DND-41 (cell line): ENCODE measurements around the gene GRIN3B.

Experiments
- ATAC-seq: fragments of 200-7000 bp; cut with Tn5 transposase; 3 replicates; pipeline ENCODE4 v1.9.1; 2021; ENCODE audit warnings: low read depth; ENCODE audit not compliant: insufficient read depth
- DNase-seq: peaks from one replicate; pipeline ENCODE4 v3.0.0-alpha.2; 2020
- H2AFZ ChIP-seq: 2 replicates; pipeline ENCODE4 v1.6.0; 2012; ENCODE audit warnings: low read depth, low read length
- H3K27ac ChIP-seq: 2 replicates; pipeline ENCODE4 v1.5.1; 2012; ENCODE audit warnings: low read length, inconsistent platforms
- H3K27me3 ChIP-seq: fragments of 200-600 bp; sonication (generic); 2 replicates; pipeline ENCODE4 v1.6.0; 2012; ENCODE audit warnings: low read length, mild to moderate bottlenecking, inconsistent platforms; ENCODE audit not compliant: insufficient read depth, poor library complexity
- H3K36me3 ChIP-seq: 2 replicates; pipeline ENCODE4 v1.5.1; 2012; ENCODE audit warnings: low read length, inconsistent platforms; ENCODE audit not compliant: insufficient read depth
- H3K4me1 ChIP-seq: 2 replicates; pipeline ENCODE4 v1.5.1; 2012; ENCODE audit warnings: mild to moderate bottlenecking, low read length; ENCODE audit not compliant: insufficient read depth
- H3K4me2 ChIP-seq: 2 replicates; pipeline ENCODE4 v1.6.0; 2012; ENCODE audit warnings: mild to moderate bottlenecking, moderate library complexity, low read length, inconsistent platforms; ENCODE audit not compliant: insufficient read depth
- H3K4me3 ChIP-seq, 2 experiments: fragments of 200-600 bp in 1 of 2; shearing (Covaris generic) in 1 of 2; 2 replicates each; pipeline ENCODE4 v1.5.1; 2012 to 2016; ENCODE audit warnings: inconsistent platforms in 2 of 2, low read length in 2 of 2, mild to moderate bottlenecking in 2 of 2, low read depth in 1 of 2, moderate library complexity in 1 of 2
- H3K79me2 ChIP-seq: 2 replicates; pipeline ENCODE4 v1.6.0; 2012; ENCODE audit warnings: low read length, inconsistent platforms; ENCODE audit not compliant: insufficient read depth
- H3K9ac ChIP-seq: 2 replicates; pipeline ENCODE4 v1.6.0; 2012; ENCODE audit warnings: low read depth, mild to moderate bottlenecking, inconsistent platforms, low read length, moderate library complexity
- H3K9me3 ChIP-seq: 2 replicates; pipeline ENCODE4 v1.5.1; 2012; ENCODE audit warnings: low read length, moderate library complexity, mild to moderate bottlenecking, inconsistent platforms; ENCODE audit not compliant: insufficient read depth, severe bottlenecking
- H4K20me1 ChIP-seq: 2 replicates; pipeline ENCODE4 v1.6.0; 2012; ENCODE audit warnings: low read length; ENCODE audit not compliant: insufficient read depth
- CTCF ChIP-seq: IDR thresholded peaks from 2 replicates; pipeline ENCODE4 v1.5.1; 2012; ENCODE audit warnings: borderline replicate concordance, low read length, moderate library complexity, mild to moderate bottlenecking; ENCODE audit not compliant: poor library complexity, severe bottlenecking; ENCODE audit errors: extremely low read depth
- EZH2 ChIP-seq: IDR thresholded peaks from 3 replicates; pipeline ENCODE4 v1.6.1; 2012; ENCODE audit warnings: borderline replicate concordance, low read depth, mild to moderate bottlenecking, moderate library complexity, low read length, inconsistent platforms; ENCODE audit not compliant: severe bottlenecking

GRIN3B gene

GRCh38 chr19:1058112-1058511 lies 57.9 kb downstream of the GRIN3B start:
- Histone ChIP-seq H2AFZ (no peak overlapping the region), H3K9ac (no peak overlapping the region), H3K27me3 (no peaks in the 10 kb centered on the region), H4K20me1 (no peaks in the 10 kb centered on the region), H3K9me3 (peaks cover 35% of the 10 kb centered on the region), H3K4me1 (no peaks in the 10 kb centered on the region), H3K36me3 (peaks cover 45% of the 10 kb centered on the region), H3K4me3 (no peak overlapping the region), H3K4me2 (no peak overlapping the region), H3K27ac (no peak overlapping the region), H3K79me2 (no peaks in the 10 kb centered on the region)
- no peak for DNase-seq
- no peak for ATAC-seq
- TF ChIP-seq EZH2 = no peak
- no peak for TF ChIP-seq CTCF
